ENCODE measurements around the gene ELOVL2. TPM values are rescaled to one million over a fixed set of nuclear protein-coding genes. Genes with fewer than 3 reads are reported as not detected.

ELOVL2 gene
- total and polyA plus RNA-seq, 2 donors (not counting 1 experiment from before 2014, with no cell fraction given) = not detected

DNA sequence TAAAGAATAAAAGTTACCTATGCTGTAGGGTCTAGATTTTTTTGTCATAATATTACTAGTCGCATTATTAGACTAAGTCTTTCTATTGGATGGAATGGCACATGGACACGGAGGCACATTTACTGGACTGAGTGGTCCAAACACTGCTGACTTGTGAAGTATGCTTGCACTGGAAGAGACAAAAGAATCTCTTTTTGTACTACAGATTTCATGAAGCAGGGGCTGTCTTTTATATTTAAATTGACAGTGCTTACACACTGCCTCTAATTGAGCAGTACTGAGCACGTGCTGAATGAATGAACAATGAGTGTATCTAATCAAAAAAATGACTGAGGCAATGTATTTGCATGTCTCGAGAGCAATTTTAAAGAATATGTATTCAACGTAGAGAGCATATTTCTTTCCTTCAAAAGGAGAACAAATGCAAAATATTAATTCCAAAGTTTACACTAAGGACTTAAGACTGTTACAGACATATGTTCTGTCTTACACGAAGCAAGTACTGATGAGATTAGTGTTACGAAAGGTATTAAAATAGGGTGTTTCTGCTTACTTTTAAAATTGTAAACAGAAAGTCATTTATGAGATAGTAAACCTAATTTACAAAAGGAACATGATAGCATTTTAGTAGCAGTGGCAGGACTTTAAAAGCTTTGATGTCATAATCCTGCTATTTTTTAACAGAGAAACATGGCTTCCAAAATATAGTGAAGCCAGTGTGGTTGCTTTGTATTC lies 8.3 kb downstream of the ELOVL2 start:
- Histone ChIP-seq H3K9me3 (ENCODE audit: control extremely low read depth in 1 of 3, control insufficient read depth in 2 of 3, insufficient read depth in 1 of 3, low read length in 2 of 3) (no peaks in the 10 kb centered on the region), H3K9ac (ENCODE audit: low read length) (no peak overlapping the region), H2AFZ (ENCODE audit: insufficient read depth, low read depth, low read length, poor library complexity, severe bottlenecking) (no peak overlapping the region), H3K36me3 (replicated peaks in 1 of 2; ENCODE audit: control extremely low read depth in 1 of 2, control insufficient read depth in 1 of 2, extremely low read depth in 1 of 2, insufficient read depth in 2 of 2, low read length in 1 of 2) (no peaks in the 10 kb centered on the region), H3K4me1 (ENCODE audit: control insufficient read depth in 2 of 2, insufficient read depth in 2 of 2, low read length in 2 of 2) (no peaks in the 10 kb centered on the region), H3K27me3 (replicated peaks in 1 of 4; ENCODE audit: control extremely low read depth in 1 of 4, control insufficient read depth in 3 of 4, insufficient read depth in 4 of 4, low read length in 3 of 4) (peaks cover 0 to 22% (median 1%) of the 10 kb centered on the region in 4 experiments), H3K4me2 (replicated peaks; ENCODE audit: low read depth, low read length, poor library complexity, severe bottlenecking) (no peak overlapping the region), H3K27ac (ENCODE audit: low read length in 2 of 2) (no peak overlapping the region), H3K79me2 (ENCODE audit: control insufficient read depth, insufficient read depth, low read length) (no peaks in the 10 kb centered on the region), H3K4me3 (ENCODE audit: control extremely low read depth in 1 of 5, extremely low read depth in 1 of 5, insufficient read depth in 1 of 5, low read depth in 2 of 5, low read length in 4 of 5) (no peak overlapping the region), H4K20me1 (ENCODE audit: control insufficient read depth, insufficient read depth, low read length, poor library complexity, severe bottlenecking) (no peaks in the 10 kb centered on the region)
- TF ChIP-seq EZH2 (IDR thresholded peaks at IDR 0.05; ENCODE audit: borderline replicate concordance, insufficient read depth, low read depth, low read length, poor library complexity, severe bottlenecking) = no peak
- TF ChIP-seq, protein P1, sequence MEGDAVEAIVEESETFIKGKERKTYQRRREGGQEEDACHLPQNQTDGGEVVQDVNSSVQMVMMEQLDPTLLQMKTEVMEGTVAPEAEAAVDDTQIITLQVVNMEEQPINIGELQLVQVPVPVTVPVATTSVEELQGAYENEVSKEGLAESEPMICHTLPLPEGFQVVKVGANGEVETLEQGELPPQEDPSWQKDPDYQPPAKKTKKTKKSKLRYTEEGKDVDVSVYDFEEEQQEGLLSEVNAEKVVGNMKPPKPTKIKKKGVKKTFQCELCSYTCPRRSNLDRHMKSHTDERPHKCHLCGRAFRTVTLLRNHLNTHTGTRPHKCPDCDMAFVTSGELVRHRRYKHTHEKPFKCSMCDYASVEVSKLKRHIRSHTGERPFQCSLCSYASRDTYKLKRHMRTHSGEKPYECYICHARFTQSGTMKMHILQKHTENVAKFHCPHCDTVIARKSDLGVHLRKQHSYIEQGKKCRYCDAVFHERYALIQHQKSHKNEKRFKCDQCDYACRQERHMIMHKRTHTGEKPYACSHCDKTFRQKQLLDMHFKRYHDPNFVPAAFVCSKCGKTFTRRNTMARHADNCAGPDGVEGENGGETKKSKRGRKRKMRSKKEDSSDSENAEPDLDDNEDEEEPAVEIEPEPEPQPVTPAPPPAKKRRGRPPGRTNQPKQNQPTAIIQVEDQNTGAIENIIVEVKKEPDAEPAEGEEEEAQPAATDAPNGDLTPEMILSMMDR (IDR thresholded peaks at IDR 0.05) = no peak
- intact Hi-C loops (cut with micrococcal nuclease) = no loop called here
- H3K4me1 Mint-ChIP-seq = no peaks in the 10 kb centered on the region
- WGBS (ENCODE audit: insufficient coverage) = no CpG with 5 or more reads among the region's 7 CpGs
- no peak overlapping the region for H3K4me3 Mint-ChIP-seq
- DNase-seq (no peak), ATAC-seq (ENCODE audit: low read depth) (no peak)
- CTCF ChIA-PET = no interaction called here
- no peaks in the 10 kb centered on the region for H3K9me3 Mint-ChIP-seq (ENCODE audit: insufficient read depth)
- peaks cover 66% of the 10 kb centered on the region for H3K27me3 Mint-ChIP-seq
- no peak overlapping the region for H3K27ac Mint-ChIP-seq
- POLR2A ChIA-PET = no interaction called here

DNA sequence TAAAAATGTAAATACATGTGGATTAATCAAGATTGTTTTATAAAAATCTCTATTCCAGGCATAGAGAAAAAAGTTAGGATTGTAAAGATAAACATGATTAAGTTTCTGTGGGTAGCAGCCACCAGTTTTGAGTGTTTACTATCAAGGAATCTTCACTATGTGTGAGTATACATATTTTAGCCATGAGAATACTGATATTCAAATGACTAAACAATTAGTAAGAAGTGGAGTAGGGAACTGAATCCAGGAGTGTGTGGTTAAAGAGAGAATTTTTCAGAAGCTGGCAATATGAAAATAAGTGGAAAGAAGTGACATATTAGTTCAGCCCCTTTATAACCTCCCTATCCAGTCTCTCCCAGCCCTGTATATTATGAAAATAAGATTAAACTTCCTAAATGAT lies 10.3 kb downstream of the ELOVL2 start:
- no peak overlapping the region for H3K9ac ChIP-seq (ENCODE audit: low read length)
- DNase-seq (no peak), ATAC-seq (ENCODE audit: low read depth) (no peak)
- no peak overlapping the region for H2AFZ ChIP-seq (ENCODE audit: insufficient read depth, low read depth, low read length, poor library complexity, severe bottlenecking)
- CTCF ChIA-PET = no interaction called here
- H3K79me2 ChIP-seq (ENCODE audit: control insufficient read depth, insufficient read depth, low read length) = no peaks in the 10 kb centered on the region
- no peaks in the 10 kb centered on the region for H3K36me3 ChIP-seq (replicated peaks in 1 of 2; ENCODE audit: control extremely low read depth in 1 of 2, control insufficient read depth in 1 of 2, extremely low read depth in 1 of 2, insufficient read depth in 2 of 2, low read length in 1 of 2)
- Mint-ChIP-seq H3K27ac (no peak overlapping the region), H3K4me1 (no peaks in the 10 kb centered on the region), H3K4me3 (no peak overlapping the region), H3K27me3 (peaks cover 71% of the 10 kb centered on the region), H3K9me3 (ENCODE audit: insufficient read depth) (no peaks in the 10 kb centered on the region)
- H3K27me3 ChIP-seq (replicated peaks in 1 of 4; ENCODE audit: control extremely low read depth in 1 of 4, control insufficient read depth in 3 of 4, insufficient read depth in 4 of 4, low read length in 3 of 4) = peaks cover 0 to 11% (median 2%) of the 10 kb centered on the region in 4 experiments
- H3K4me2 ChIP-seq (replicated peaks; ENCODE audit: low read depth, low read length, poor library complexity, severe bottlenecking) = no peak overlapping the region
- no peaks in the 10 kb centered on the region for H3K9me3 ChIP-seq (ENCODE audit: control extremely low read depth in 1 of 3, control insufficient read depth in 2 of 3, insufficient read depth in 1 of 3, low read length in 2 of 3)
- no peak overlapping the region for H3K27ac ChIP-seq (ENCODE audit: low read length in 2 of 2)
- POLR2A ChIA-PET = no interaction called here
- intact Hi-C loops (cut with micrococcal nuclease) = no loop called here
- no peaks in the 10 kb centered on the region for H3K4me1 ChIP-seq (ENCODE audit: control insufficient read depth in 2 of 2, insufficient read depth in 2 of 2, low read length in 2 of 2)
- H3K4me3 ChIP-seq (ENCODE audit: control extremely low read depth in 1 of 5, extremely low read depth in 1 of 5, insufficient read depth in 1 of 5, low read depth in 2 of 5, low read length in 4 of 5) = no peak overlapping the region
- no peak for TF ChIP-seq EZH2 (IDR thresholded peaks at IDR 0.05; ENCODE audit: borderline replicate concordance, insufficient read depth, low read depth, low read length, poor library complexity, severe bottlenecking)
- TF ChIP-seq, protein P1 (IDR thresholded peaks at IDR 0.05) = no peak
- no peaks in the 10 kb centered on the region for H4K20me1 ChIP-seq (ENCODE audit: control insufficient read depth, insufficient read depth, low read length, poor library complexity, severe bottlenecking)

Data from B cell (primary cell).